DMS 273 (cell line): ENCODE results near the gene TECTB.

Source experiments
- DNase-seq: peaks from one replicate; lab custom pipeline; 2025; ENCODE audit not compliant: unreplicated experiment; lab: John Stamatoyannopoulos, UW

The TECTB gene

GRCh38 chr10:112304267-112304859 is 21.2 kb downstream of the TECTB start:
- DNase-seq, result no peak

GRCh38 chr10:112307358-112308124 is 24.3 kb downstream of the TECTB start:
- peak; percentile 51 for DNase-seq

GRCh38 chr10:112308125-112308502 is 24.9 kb downstream of the TECTB start:
- DNase-seq, result no peak

DNA sequence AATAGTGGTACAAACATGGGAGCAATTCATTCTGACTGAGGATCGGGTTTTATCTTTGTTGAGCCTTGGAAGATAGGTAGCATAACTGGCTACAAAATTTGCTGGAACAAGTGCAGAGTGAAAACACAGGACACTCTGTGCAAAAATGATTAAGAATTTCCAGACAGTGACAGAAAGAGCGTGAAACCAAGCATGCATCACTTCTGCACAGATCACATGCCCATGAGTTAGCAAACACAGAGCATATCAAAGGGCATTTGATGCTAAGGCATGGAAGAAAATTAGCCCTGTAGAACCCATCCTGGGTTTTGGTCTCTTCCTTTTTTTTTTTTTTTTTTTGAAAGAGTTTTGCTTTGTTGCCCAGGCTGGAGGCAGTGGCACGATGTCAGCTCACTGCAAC is 28.3 kb downstream of the TECTB start:
- DNase-seq, result no peak

DNA sequence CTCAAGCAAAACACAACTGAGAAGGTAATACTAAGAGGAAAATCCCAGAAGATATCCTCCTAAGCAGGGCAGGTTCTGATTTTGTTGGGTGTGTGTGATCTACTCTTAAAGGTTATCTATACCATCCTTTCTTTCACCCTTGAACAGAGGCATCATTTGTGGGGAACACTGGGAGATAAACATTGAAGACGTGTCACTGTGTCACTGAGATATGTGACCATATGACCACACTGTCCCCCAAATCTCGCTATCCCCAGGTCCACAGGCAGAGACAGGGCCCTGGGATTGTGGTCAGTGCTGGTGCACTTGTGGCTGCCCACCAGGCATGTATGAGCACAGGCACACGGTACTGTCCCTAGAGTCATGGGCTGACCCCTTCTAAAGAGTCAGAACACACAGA is 30.0 kb downstream of the TECTB start:
- DNase-seq, result no peak

GRCh38 chr10:112313911-112314310 is 30.7 kb downstream of the TECTB start:
- no peak for DNase-seq

DNA sequence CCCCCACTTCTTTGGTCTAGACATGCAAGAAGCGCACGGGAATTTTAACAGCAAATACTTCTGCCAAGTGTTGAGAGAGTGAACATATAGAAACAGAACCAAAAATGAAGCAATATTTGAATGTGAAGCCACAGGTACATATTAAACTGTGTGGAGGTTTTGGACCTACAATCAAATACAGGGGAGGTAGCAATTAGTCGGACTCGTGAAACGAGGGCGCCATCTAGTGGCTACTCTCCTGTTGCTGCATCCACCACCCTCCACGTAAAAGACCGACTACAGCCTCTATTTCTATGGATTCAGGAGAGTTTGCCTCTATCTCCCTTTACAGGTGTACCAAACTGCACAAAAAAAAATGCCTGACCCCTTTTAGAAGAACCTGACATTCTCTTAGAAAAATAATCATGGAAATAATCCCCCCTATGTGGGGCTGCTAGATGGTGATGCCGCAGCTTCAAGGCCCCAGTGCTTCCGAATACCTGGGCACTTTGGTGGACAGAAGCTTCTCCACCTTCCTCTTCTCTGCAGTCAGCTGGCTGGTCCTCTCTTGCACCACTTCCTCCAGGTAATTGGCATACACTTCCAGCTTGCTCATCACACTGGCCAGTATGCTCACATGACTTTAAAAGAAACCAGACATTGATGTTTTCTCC is 31.7 kb downstream of the TECTB start:
- DNase-seq, result peak; percentile 81

DNA sequence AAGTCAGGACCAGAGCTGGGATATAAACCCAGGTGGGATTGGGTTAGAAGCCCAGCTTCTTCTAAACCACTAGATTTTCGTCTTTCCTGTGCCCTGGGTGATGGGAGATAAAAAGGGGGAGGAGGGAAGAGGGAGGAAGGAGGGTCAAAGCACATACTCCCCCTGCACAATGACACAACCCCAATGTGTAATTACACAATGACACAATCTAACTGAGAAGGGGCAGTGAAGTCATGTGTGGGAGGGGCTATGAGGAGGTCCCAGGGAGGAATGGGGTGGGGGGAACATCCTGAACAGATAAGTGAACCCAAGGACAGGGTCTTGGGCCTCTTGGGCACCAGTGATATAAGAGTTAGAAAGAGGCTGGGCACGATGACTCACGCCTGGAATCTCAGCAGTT is 44.5 kb downstream of the TECTB start:
- DNase-seq, result no peak

- no peak for DNase-seq
Measured at GRCh38 chr10:112330162-112330561, 47.0 kb downstream of the TECTB start.

DNA sequence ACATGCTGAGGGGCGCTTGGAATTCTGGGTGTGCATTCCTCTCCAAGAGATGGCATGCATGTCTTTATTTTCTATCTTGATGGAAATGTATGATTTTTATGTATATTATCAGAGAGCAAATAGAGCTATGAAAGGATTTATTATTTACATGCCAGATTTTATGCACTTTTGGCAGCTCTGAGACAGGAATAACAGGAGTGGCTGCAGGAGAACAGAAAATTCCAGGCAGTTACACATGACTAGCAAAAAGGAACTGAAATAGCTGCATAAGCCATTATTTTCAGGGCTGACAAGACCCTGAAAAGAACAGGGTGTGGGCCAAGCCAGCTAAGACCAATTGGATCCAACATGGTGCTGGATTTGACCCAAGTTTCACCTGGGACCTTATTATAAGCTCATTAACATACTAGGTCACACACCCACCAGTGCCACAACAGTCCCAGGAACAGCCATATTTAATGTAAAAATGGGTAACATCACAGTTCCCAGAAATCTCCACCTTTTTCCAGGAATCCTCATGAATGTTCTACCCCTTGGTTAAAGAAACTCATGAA is 47.5 kb downstream of the TECTB start:
- no peak for DNase-seq

DNA sequence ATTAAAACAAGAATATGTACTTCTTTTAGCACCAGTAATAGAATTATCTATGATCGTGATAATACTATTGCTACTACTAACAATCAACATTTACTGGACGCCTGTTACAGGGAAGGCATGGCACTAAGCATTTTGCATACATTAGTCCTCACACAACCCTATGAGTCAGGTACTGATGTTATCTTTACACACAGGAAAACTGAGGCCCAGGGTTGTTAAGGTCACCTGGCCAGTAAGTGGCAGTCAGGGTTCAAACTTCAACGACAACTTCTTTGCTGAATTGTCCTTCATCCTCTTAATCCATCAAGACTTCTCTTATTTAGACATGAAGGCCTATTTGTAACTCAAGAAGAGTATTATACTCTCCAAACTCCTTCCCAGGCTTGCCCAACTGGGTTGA is 48.8 kb downstream of the TECTB start:
- no peak for DNase-seq

GRCh38 chr10:112332509-112333228 is 49.5 kb downstream of the TECTB start:
- peak; percentile 16 for DNase-seq

DNA sequence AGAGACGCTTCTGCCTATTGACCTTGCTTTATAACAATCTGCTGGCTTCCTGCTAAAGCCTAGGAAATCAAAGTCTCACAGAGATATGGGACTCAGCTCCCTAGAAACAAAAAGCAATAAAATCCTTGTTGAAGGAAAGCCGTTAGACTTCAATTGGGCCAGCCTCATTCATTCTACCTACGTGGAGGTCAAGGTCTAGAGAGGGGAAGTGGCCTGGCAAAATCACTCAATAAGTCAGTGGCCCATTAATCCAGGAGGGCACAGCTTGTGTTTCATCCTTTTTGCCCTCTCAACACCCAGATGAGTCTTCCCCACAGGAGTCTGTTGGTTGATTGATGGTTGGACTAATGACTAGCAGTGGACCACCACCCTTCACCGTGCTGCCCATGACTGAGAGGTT is 50.3 kb downstream of the TECTB start:
- DNase-seq, result no peak

- DNase-seq, result no peak
Measured at GRCh38 chr10:112335111-112335867, 52.1 kb downstream of the TECTB start.

GRCh38 chr10:112335868-112336265 is 52.7 kb downstream of the TECTB start:
- no peak for DNase-seq

DNA sequence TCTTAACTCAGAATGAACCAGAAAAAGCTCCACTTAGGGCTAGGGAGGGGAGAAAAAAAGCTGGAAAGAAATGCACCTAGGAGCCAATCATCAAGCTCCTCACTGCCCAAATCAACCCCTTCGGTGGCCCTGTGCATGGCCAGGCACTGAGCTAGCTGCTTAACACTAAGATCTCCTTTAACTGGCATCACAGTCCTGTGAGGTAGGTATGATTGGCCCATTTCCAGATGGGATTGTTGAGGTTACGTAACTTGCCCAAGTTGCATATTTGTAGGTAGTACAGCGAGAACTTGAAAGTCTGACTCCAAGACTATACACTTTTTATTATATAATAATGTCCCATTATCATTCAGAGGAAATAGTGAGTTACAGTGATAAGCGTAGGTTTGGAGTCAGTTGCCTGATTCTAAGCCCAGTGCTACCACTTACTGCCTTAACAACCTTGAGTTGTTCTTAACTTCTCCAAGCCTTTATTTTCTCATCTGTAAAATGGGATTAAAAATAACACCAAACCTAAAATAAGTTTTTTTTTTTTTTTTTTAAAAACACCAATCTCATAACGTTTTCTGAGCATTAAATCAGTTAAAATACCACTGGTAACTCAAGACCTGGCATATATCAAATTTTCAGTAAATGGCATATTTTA is 53.5 kb downstream of the TECTB start:
- DNase-seq, result no peak

- DNase-seq, result no peak
Measured at GRCh38 chr10:112338957-112339356, 55.8 kb downstream of the TECTB start.

DNA sequence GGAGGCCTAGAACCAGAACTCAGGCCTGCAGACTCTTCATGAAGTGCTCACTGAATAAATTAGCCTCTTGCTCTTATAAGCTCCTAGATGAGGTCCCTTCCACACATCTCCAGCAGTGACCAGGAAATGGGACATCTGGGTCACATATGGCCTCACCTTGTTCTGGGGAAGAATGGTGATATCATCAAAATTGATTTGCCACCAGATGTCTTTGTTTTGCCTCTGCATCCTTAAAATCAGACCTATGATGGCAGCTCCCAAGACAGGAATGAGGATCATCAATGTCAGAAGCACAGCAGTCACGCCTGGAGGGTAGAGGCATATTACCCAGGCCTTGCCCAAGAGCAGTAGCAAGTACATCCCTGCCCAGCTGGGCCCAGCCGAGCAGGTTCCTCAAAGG is 57.4 kb downstream of the TECTB start:
- no peak for DNase-seq

DNA sequence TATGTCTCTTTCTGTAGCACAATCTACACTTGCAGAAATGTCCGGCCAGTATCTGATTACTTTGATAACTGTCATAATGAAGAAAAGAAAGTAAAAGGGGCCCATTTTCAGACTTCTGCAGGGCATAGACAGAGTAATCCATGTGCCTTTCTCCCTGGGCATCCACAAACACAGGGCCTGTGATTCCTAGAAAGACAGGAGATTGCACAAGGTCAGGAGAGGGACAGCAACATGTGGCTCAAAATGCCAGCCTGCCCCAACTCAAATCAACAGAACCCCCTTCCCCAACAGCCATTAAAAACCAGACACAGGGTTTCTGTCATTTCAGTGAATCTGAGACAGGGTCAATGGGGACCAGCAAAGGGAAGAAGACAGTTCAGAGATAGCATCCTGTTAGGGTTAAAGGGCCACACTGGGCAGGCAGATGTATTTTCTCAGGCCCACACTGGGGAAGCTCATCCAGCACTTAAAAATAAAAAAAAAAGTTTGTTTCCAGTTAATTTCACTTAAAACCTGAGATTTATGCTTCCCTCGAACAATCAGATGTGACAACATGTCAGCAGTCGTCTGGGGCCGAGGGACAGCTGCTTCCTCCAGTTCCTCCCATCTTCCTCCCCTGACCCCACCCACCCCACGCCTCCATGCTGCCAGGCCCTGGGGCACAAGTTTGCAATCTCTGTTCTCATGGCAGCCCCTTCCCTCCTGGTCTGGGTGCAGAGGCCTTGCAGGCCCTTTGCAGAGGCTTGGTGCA is 60.0 kb downstream of the TECTB start:
- DNase-seq, result no peak

DNA sequence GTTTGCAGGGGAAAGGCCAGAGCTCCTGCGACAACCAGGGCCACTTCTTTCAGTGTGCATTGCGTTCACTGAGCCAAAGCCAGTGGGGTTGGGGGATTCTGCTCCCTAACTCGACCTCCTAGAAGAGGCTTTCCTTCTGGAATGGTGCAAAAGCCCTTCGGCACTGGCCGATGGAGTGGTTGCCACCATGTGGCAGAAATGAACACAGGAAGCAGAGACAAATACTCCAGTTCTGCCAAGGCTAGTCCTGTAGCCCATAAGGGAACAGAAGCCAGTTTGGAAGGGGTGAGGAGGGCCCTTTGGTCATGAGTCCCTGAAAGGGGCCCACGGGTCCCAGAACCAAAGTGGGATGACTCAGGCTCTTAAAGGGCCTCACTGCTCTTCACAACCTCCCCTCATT is 61.1 kb downstream of the TECTB start:
- no peak for DNase-seq
